ENCODE measurements around the gene CCDC126. TPM values are rescaled to one million over a fixed set of nuclear protein-coding genes. Genes with fewer than 3 reads are reported as not detected.
A peak's percentile ranks its signal among the peaks of the same experiment; 100 is the strongest.

CCDC126 gene
- polyA plus RNA-seq, 3 donors = 3.5 to 20.1 (median 17.4) TPM

DNA sequence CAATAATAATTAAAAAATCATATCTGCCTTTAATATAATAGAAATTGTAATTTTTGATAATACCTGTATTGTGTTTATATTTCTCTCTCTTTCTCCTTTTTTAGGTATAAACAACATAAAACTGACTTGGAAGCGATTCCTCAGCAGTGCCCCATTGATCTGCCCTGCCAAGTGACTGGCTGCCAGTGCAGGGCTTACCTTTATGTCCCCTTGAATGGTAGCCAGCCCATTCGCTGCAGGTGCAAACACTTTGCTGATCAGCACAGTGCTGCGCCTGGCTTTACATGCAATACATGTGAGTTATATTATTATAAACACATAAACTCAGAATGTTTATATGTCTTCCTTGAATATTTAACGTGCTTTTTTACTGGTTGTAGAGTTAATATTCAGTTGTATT, 92.0 kb downstream of the CCDC126 start:
- Histone ChIP-seq H3K4me2 (replicated peaks; ENCODE audit: extremely low read depth, low read length, poor library complexity, severe bottlenecking) (no peak overlapping the region), H3K27ac (ENCODE audit: low read depth in 1 of 2, low read length in 2 of 2) (no peak overlapping the region), H3K4me3 (replicated peaks in 1 of 3; ENCODE audit: low read depth in 2 of 3, low read length in 3 of 3) (no peak overlapping the region), H3K4me1 (ENCODE audit: control insufficient read depth in 1 of 2, insufficient read depth in 2 of 2, low read length in 2 of 2) (no peaks in the 10 kb centered on the region), H3K9ac (ENCODE audit: insufficient read depth, low read length, poor library complexity, severe bottlenecking) (no peak overlapping the region), H3K79me2 (ENCODE audit: insufficient read depth, low read length) (no peaks in the 10 kb centered on the region), H2AFZ (ENCODE audit: insufficient read depth, low read depth, low read length, poor library complexity, severe bottlenecking) (no peak overlapping the region), H3K36me3 (replicated peaks in 1 of 2; ENCODE audit: control insufficient read depth in 1 of 2, insufficient read depth in 2 of 2, low read length in 2 of 2) (peaks cover 6 to 21% of the 10 kb centered on the region in 2 donors), H3K9me3 (replicated peaks in 1 of 2; ENCODE audit: control insufficient read depth in 1 of 2, insufficient read depth in 1 of 2, low read length in 2 of 2) (no peaks in the 10 kb centered on the region), H4K20me1 (ENCODE audit: insufficient read depth, low read length) (no peaks in the 10 kb centered on the region), H3K27me3 (ENCODE audit: control insufficient read depth in 2 of 2, insufficient read depth in 2 of 2, low read length in 2 of 2) (no peaks in the 10 kb centered on the region)
- H3K4me1 Mint-ChIP-seq = peaks cover 2% of the 10 kb centered on the region
- 100% methylated on average over 1 of the region's 4 CpGs for WGBS (ENCODE audit: insufficient coverage)
- no peak overlapping the region for H3K4me3 Mint-ChIP-seq
- peaks cover 0 to 8% (median 0%) of the 10 kb centered on the region in 7 donors for H3K9me3 Mint-ChIP-seq
- H3K36me3 Mint-ChIP-seq = peaks cover 27 to 40% of the 10 kb centered on the region in 2 donors
- no peak overlapping the region for H3K27ac Mint-ChIP-seq
- no peak for DNase-seq
- intact Hi-C loops (cut with micrococcal nuclease) = loop anchor here in 1 of 2 donors (10.0 kb wide), 1 partner anchor 84 kb away; no protein-coding TSS in a partner anchor
- TF ChIP-seq, protein P1, sequence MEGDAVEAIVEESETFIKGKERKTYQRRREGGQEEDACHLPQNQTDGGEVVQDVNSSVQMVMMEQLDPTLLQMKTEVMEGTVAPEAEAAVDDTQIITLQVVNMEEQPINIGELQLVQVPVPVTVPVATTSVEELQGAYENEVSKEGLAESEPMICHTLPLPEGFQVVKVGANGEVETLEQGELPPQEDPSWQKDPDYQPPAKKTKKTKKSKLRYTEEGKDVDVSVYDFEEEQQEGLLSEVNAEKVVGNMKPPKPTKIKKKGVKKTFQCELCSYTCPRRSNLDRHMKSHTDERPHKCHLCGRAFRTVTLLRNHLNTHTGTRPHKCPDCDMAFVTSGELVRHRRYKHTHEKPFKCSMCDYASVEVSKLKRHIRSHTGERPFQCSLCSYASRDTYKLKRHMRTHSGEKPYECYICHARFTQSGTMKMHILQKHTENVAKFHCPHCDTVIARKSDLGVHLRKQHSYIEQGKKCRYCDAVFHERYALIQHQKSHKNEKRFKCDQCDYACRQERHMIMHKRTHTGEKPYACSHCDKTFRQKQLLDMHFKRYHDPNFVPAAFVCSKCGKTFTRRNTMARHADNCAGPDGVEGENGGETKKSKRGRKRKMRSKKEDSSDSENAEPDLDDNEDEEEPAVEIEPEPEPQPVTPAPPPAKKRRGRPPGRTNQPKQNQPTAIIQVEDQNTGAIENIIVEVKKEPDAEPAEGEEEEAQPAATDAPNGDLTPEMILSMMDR (IDR thresholded peaks at IDR 0.05) = no peak
- peaks cover 0 to 2% (median 0%) of the 10 kb centered on the region in 3 donors for H3K27me3 Mint-ChIP-seq (ENCODE audit: low read depth in 3 of 3)

DNA sequence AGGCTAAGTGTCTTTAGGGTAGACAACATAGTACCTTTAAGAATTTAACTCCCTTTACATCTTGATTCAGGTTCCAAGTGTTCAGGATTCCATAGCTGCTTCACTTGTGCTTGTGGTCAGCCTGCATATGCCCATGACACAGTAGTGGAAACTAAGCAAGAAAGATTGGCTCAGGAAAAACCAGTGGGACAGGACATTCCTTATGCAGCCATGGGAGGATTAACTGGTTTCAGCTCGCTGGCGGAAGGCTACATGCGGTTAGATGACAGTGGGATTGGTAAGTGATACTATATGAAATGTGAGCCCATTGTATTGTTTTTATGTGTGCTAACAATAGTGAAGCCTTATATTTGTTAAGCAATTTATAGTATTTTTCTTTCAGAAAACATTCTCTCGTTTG, 94.1 kb downstream of the CCDC126 start:
- Mint-ChIP-seq H3K36me3 (peaks cover 30 to 49% of the 10 kb centered on the region in 2 donors), H3K27ac (peak overlapping the region in 1 of 7 donors; percentile 49), H3K4me3 (no peak overlapping the region), H3K9me3 (peaks cover 0 to 8% (median 2%) of the 10 kb centered on the region in 7 donors), H3K27me3 (ENCODE audit: low read depth in 3 of 3) (peaks cover 0 to 2% (median 0%) of the 10 kb centered on the region in 3 donors), H3K4me1 (no peaks in the 10 kb centered on the region)
- H3K4me1 ChIP-seq (ENCODE audit: control insufficient read depth in 1 of 2, insufficient read depth in 2 of 2, low read length in 2 of 2) = no peaks in the 10 kb centered on the region
- no peaks in the 10 kb centered on the region for H3K9me3 ChIP-seq (replicated peaks in 1 of 2; ENCODE audit: control insufficient read depth in 1 of 2, insufficient read depth in 1 of 2, low read length in 2 of 2)
- DNase-seq = no peak
- peaks cover 6 to 21% of the 10 kb centered on the region in 2 donors for H3K36me3 ChIP-seq (replicated peaks in 1 of 2; ENCODE audit: control insufficient read depth in 1 of 2, insufficient read depth in 2 of 2, low read length in 2 of 2)
- TF ChIP-seq, protein P1 (IDR thresholded peaks at IDR 0.05) = no peak
- no peaks in the 10 kb centered on the region for H3K27me3 ChIP-seq (ENCODE audit: control insufficient read depth in 2 of 2, insufficient read depth in 2 of 2, low read length in 2 of 2)
- no peak overlapping the region for H3K27ac ChIP-seq (ENCODE audit: low read depth in 1 of 2, low read length in 2 of 2)
- no peak overlapping the region for H3K9ac ChIP-seq (ENCODE audit: insufficient read depth, low read length, poor library complexity, severe bottlenecking)
- no peaks in the 10 kb centered on the region for H4K20me1 ChIP-seq (ENCODE audit: insufficient read depth, low read length)
- intact Hi-C loops (cut with micrococcal nuclease) = loop anchor here in 1 of 2 donors (10.0 kb wide), 1 partner anchor 973 kb away; no protein-coding TSS in a partner anchor
- H3K4me3 ChIP-seq (replicated peaks in 1 of 3; ENCODE audit: low read depth in 2 of 3, low read length in 3 of 3) = no peak overlapping the region
- no peaks in the 10 kb centered on the region for H3K79me2 ChIP-seq (ENCODE audit: insufficient read depth, low read length)
- H3K4me2 ChIP-seq (replicated peaks; ENCODE audit: extremely low read depth, low read length, poor library complexity, severe bottlenecking) = no peak overlapping the region
- WGBS (ENCODE audit: insufficient coverage) = no CpG with 5 or more reads among the region's 4 CpGs
- H2AFZ ChIP-seq (ENCODE audit: insufficient read depth, low read depth, low read length, poor library complexity, severe bottlenecking) = no peak overlapping the region
